ENCODE results near the gene OXNAD1. TPM values are rescaled to one million over a fixed set of nuclear protein-coding genes. Genes with fewer than 3 reads are reported as not detected.

The OXNAD1 gene
- polyA plus RNA-seq, 5 donors: 9.3 to 14.9 (median 12.7) TPM

DNA sequence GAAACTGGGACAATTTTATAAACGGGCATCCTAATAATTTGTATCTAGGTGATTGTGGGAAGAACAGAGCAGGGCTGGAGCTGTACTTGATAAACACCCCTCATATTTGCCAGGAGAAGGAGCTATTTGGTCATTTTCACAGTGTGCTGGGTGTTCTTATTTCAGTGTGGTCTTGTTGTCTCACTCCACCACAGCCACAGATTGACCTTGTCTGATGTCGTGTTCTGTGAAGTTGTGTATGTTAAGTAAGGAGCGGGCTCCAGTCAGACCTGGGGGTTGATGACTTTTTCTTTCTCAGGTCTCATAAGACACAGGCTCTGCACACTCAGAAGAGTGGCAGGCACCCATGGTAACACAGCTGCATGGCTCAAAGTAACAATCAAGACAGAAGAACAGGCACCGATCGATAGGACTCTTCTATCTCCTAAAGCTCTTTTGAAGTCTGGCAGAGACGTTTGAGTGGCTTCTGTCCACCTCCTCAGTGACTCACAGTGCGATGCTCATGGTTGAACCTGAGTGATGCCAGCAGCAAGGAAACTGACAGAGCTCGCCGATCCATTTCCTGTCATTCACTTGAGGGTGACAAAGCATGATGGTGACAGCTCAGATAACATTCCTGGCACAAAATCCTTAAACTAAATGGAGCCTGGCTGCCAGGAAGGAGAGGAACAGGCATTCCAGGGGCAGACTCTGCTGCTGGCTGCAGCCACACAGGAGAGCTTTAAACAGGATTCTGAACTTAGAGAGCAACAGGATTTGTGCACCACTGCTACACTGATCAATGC lies 21.1 kb upstream of the OXNAD1 start:
- DNase-seq: no peak

DNA sequence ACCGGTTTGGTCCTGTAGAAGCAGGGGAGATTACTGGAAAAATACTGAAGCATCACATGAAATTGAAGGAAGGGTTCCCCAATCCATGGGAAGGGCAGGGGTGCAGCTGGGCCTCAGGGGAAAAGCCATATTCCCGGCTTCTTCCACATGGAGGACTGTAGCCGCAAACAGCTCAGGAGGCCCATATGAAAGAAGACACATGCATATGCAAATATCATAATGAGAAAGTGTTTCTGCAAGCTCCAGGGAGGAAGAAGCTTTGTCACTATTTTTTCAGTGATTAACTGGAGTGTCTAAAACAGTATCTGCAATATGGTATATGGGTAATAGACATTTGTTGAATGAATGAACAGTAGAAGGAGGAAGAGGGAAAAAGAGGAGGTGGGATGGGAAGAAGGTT lies 19.4 kb upstream of the OXNAD1 start:
- DNase-seq: no peak

DNA sequence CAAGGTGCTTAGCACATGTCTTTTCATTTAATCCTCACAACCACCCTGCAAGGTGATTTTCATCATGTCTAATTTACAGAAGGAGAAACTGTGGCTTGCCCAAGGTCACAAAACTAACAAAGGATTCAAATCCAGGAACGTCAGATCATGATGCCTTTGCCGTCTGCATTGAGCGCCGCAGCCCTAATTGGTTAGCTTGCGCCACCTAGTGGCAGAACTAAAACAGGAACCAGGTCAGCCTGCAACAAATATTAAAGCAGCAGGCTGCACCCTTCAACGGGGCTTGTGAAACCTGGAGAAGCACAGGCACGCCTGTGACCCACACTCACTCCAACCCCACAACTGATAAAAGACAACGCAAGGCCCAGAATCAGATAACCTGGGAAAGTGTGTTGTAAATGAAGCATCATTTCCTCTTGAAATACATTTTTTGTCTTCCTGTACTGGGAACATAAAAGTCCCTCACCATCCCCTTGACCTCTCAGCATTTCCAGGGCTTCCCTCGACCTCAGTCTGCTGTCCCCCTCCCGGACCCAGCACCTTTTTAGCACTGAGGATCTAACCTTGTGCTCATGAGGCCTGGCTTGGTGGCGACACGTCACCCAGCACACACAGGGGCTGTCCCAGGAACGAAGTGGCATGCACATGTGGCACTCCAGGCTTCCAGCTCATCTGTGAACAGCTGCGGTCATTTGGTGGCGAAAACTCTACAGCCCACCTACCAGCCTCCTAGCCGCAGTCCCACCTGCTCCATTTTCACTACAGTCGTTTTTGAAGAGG lies 17.5 kb upstream of the OXNAD1 start:
- DNase-seq: peak; percentile 70 to 80

DNA sequence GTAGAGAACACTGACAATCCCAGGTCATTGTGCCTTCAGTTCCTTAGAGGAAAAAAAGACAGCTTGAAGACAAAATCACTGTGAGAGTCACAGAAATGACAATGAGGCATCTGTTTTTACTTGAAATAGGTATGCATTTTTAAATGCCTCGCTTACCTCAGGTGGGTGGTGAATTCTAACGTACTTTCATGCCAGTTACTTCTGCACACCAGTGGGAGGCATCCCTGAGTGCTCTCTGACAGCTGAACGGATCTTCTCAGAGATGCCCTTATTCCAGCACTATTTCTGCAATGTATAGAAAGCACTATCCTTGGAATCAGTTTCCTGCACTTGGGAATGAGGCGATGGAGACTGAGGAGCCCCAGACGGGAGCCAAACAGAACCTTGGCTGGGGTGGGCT lies 16.5 kb upstream of the OXNAD1 start:
- no peak for DNase-seq

DNA sequence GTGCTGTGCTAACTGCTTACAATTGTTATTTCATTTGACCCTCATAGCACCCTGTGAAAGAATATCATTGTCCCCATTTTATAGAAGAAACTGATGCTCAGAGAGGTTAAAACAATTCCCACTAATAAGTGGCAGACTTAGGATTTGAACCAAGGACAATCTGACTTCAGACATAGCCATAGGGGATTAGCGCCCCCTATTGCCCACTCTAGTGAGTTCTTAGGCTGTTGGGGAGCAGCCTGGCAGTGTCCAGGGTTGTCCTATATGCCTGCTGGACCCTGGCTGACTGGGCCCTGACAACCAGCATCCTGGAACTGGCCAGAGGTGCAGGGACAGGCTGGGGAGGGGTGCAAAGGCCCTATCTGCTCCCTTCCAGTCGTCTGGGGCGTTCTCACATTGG lies 15.7 kb upstream of the OXNAD1 start:
- DNase-seq: no peak

DNA sequence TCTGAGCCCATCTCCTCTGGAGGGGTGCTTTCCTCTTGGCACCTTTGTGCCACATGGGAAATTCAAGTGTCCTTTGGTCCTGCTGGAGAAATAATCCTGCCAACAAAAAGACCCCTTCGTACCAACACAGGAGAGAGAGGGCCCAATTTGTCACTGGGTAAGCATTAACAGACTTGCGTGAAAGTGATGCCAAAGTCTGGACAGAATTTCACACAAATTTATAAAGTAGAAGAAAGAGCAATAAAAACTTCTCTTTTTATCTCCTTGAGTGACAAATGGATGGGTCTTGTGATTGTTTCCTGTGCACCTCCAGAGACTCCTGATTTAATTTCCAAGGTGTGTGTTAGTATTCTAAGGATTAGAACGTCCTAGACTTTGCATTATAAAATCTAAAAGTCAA lies 15.1 kb upstream of the OXNAD1 start:
- no peak for DNase-seq

DNA sequence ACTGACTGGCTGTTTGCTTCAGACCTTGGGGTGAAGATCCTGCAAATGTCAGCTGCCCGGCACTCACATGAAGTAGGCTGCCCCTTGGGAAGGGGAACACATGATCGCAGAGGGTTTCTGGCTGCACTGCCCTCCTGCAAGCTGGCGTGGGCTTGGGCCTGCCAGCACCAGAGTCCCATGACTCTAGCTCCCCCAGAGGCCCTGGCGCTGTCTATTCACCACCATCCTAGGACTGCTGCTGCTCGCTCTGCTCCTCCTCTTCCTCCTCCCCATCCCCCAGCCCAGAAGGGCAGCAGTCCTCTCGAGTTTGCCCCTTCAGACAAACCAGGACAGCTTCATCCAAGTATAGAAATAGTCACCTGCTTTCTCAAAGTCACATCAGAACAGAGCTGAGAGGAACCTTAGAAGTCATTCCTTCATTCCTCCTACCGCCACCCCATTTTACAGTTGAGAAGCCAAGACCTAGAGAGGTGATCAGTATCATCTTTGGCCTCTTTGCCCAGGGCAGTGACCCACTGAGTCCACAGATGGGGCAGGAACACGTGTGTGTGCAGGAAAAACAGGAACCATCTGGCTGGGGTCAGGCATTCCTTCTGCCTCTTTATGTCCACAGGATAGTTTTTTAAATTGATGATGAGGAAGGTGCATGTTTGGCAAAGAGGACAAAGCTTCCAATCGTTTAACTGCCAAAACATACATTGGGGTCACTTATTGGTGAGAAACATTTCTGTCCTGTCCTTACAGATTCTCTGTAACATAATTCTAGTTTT lies 13.5 kb upstream of the OXNAD1 start:
- no peak for DNase-seq

DNA sequence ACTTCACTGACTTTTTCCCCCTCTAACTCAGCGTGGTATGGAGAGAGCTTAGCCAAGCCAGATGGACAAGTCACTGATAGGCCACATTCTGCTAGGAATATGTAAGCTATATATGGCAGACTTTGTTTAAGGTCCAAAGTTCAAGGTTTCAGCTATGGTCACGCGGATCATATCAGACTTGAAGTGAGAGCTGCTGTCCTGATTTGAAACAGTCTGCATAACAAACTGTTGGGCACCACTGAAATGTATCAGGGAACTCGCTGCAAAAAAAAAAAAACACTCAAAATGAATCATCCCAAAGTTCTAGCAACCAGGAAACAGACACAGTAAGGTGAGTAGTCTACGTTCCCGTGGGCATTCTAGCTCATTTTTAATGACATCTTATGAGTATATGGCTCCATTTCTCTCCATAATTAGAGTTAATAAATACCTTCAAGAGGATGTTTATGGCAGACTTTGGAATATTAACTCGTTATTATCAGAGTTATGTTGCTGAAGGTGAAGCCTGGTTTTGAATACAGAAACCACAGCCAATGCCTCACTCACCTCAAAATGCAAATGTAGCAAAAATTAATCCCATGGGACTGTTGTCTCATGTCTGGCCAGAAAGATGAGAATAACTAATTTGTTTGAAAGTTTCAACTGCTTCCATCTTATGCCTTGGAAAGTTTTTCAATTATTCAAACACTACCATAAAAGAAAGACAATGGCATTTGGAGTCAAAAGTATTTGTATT lies 12.6 kb upstream of the OXNAD1 start:
- DNase-seq: no peak

DNA sequence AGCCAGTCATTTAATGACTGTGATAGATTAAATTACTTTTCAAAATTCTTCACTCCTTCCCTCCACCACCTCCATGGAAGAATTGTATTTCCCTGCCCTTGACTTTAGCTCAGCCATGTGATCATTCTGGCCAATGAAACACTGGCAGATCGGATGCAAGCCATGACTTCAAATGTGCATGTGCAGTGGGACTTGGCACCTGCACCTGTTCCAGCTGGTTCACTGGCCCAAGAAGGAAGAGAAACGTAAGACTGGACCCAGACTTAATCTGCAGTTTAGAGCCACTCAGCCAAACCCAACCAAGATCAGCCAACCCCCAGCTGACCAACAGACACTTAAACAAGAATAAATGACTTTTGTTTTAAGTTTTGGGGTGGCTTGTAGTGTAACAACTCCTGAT lies 12.0 kb upstream of the OXNAD1 start:
- DNase-seq: no peak

DNA sequence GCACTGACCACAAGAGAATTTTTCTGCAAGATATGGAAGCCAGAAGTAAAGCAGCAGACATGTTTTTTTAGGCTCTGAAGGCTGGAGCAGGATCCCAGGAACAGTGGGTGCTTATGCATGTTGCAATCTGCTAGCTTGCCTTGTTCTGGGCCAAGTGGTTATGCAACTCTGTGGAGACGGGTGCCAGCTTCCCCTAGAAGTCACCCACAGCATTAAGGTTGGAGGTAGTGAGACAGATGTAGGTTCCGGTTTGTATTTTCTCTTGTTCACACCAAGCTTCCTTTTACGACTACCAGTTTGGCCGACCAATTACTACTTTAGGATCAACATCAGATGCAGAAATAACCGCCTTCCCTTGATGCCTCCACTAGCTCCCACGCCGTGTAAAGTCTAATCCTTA lies 11.4 kb upstream of the OXNAD1 start:
- no peak for DNase-seq

DNA sequence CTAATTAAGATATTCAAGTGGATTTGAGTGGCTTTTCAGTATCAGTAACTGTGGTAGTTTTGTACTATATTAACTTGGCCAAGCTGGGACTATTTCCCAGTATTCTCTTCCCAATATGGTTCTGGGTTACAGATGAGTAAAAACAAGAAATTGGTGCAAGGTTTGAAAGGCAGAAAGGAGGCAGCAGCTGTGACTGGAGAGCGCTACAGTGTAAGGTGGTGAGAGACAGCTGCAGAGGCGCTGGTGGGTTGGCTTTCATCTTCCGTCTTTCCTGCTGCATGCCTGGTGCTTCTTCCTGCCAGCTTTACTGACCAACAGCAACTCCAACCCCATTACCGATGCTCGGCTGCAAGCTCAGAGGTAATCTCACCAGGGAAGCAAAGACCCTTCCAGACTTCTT lies 10.1 kb upstream of the OXNAD1 start:
- DNase-seq: no peak

DNA sequence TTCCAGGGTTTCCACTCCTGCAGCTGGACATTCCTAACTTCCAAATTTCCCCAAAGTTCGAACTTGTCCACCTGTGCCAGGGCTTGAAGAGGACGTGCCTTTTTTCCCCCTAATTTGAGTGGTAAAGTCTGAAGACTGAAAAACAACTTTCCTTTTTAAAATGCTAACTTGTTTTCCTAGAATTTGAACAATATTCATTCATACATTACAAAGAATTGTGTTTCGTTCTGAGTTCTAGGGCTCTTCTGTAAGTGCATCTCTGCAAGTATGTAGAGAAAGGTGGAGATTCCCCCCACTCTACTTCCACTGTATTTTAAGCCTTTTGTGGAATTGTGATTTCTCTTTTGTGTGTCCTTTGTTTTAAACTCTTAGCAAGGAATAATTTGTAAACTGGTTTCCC lies 9.7 kb upstream of the OXNAD1 start:
- DNase-seq: no peak

DNA sequence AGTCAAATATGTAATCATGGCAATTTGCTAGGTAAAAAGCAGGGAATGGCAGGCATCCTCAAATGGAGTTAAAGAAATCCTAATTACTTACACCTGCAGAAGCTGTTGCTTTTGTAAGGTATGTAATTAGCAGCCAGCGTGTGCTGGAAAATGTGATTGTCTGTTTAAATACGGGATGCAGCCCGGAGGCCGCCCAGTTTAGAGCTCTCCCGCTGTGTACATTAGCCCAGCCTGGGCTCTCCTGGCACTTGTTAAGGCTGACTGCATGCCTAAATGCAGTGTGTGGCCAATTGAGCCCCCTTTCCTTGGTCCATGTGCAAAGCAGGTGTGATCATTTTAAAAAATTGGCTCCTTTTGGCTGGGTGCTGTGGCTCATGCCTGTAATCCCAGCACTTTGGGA lies 9.3 kb upstream of the OXNAD1 start:
- no peak for DNase-seq

DNA sequence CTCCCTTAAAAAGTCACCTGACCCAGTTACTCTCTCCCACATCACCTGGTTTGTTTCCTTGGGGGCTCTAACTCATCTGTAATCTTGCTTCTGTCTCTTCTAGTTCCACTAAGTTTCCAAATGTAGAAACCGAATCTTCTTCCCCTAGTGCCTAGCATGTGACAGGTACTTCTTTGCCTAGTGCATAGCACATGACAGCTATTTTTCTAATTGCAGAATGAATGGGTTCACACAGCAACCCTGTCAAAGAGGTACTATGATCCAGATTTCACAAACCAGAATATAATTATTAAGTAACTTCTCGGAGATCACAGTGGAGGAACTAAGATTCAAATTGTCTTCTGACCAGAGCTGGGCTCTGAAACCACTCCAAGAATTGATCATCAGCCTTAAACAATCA lies 7.7 kb upstream of the OXNAD1 start:
- no peak for DNase-seq

DNA sequence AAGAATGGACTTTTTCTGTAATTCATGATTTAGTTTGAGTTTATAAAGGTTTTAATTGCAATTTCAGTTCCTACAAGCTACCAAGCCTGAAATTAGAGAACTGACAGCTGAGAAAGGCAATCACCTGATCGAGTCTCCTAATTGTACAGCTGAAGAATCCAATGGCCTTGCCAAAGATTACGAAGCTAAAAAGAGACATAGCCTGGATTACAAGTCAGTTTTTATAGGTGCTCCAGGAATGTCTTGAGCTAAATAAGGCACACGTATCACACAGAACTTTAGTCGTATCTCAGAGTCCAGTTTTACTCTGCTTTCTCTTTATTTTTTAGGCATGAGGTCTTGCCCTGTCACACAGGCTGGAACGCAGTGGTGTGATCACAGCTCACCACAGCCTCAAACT lies 6.8 kb upstream of the OXNAD1 start:
- DNase-seq: no peak

DNA sequence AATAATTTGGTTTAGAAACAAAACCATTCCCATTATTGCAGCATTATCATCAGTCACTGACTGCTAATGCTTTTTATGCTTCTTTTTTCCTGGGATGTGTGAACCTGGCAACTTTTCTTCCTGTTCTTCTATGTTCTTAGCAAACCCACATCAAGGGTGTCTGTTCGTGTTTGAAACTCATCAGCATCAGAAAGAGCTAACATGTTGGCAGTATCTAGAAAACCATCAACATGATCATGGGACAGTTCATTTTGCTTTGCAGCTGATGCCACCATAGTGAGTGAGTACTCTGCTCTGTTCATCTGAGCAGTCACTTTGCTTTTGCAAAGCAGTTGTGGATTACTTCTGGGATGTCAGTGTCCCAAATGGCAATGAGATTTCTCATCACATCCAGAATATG lies 6.1 kb upstream of the OXNAD1 start:
- no peak for DNase-seq

DNA sequence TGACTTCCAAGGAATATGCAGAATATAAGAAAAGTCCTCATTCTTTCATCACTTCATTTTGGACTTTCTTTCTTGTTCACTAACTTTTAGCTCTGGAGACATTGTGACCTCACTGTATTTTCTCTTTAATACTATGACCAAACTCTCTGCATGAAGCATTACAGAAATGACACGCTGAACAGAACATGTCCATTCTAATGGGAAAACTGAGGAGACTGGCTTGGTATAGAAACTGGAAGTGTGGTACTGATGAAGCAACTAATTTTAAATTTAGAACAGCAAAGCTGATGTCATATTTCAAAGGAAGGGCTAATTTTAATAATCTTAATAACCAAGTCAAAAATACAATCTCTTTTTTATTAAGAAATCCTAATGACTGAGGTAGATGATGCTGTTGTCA lies 5.0 kb upstream of the OXNAD1 start:
- DNase-seq: no peak

DNA sequence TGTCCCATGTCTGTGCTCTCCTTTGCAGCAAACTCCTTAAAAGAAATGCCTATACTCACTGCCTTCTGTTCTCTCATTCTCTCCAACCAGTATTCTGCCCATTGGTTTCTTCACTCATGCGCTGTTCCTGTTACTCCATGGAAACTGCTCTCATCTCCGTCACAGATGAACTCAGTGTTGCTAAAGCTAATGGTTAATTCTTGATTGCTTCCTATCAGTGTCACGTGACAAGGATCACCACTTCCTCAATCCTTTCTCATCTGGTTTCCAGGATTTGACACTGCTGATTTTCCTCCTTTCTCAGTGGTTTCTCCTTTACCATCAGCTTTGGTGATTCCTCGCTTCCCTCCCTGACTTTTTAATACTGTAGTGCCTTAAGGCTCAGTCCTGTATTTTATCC lies 2.8 kb upstream of the OXNAD1 start:
- no peak for DNase-seq

DNA sequence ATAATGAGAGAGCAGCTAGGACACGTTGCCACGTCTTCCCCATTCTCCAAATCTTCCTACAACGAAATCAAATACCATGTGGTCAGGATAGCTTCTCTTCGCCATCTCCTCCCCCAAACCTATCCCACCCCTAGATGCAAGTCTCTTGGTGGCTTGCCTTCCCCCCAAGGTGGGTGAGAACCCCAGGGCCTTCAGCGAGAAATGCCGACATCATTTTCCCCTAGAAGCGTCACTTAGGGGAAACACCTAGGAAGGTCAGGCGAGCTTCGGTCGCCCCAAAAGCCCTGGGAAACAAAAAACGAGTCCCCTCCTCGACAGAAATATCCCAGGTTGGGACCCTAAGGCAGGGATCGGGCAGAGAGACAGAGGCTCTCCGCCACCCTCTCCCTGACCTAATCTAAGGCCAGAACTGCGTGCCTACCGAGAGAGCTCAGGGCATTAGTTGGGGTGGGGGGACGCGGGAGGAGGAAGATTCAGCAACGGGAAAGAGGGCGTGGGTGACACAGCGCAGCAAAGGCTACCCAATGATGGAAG lies 771 bp upstream of the OXNAD1 start:
- no peak for DNase-seq

DNA sequence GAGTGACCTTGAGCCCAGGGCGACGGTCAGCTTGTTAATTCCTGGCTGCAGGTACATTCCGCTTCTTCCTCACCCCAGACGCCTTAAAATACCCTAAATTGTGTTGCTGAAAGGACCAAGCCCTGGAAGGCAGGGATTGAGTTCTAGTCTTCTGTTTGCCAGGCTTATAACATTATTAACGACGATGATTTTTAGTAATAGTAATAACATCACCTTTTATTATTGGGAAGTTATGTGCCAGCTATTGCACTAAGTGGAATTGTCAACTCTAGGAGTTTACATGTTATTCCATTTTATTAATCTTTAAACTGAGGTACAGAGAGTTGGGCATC lies 409 bp downstream of the OXNAD1 start:
- DNase-seq: no peak

DNA sequence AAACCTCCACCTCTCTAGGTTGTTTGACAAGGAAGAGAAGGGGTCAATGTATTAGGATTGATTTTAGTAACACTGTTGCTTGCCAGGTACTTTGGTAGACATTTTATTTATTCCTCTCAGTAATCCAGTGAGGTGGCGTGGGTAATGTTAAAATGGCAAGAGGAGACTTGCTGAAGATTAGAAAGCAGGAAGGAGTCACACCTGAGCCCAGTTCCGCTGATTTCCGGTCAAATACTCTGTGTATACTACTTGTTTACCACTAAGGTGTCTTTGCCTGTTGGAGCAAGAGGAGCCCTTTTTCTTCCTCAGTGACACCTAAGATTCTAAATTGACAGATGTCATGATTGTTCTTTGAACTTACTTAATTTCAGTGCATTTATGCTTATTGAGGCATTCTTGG lies 1.7 kb downstream of the OXNAD1 start:
- DNase-seq: no peak

DNA sequence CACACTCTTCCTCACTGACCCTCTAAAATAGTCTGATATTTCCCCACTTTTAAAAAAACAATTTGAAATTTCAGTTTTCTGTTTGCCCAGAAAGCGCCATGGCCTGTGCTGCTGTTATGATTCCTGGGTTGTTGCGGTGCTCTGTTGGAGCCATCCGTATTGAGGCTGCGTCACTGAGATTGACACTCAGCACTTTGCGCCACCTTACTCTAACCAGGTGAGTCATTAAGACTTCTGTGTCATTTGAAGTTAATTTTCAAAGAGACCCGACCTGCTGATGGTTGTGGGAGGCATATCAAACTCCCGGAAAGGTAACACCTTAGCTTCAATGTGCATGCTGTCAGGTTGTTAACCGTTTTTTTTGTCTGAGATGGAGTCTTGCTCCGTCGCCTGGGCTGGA lies 5.8 kb downstream of the OXNAD1 start:
- DNase-seq: no peak

All from right lung (tissue), 5 donors.